ENCODE results near the gene THAP9.

GRCh38 chr4:82893942-82894341, 6.6 kb upstream of the THAP9 start:
- TF ChIP-seq CTCF (IDR thresholded peaks at IDR 0.05; ENCODE audit: low read depth, low read length, poor library complexity, severe bottlenecking) (no peak), EZH2phosphoT487 (IDR thresholded peaks at IDR 0.05; ENCODE audit: borderline replicate concordance, low read length) (no peak)
